HEK293 (cell line): ENCODE data around the gene TMEM176B.

Experiments used
- CTCF ChIA-PET: fragments of 350-600 bp; formaldehyde crosslinking; extraction: SDS; loops from one replicate; lab custom pipeline; 2021; ENCODE audit warnings: antibody characterized with exemption; lab: Yijun Ruan, JAX
- POLR2A ChIA-PET: fragments of 300-600 bp; formaldehyde crosslinking; extraction: SDS; loops from one replicate; lab custom pipeline; 2020; ENCODE audit warnings: antibody characterized with exemption, inconsistent platforms; lab: Yijun Ruan, JAX
- H3K27ac ChIP-seq: fragments of 200-500 bp; sonication (Bioruptor generic); 2 replicates; pipeline ENCODE4 v1.5.1; 2014; ENCODE audit warnings: low read depth, low read length, control low read depth, inconsistent platforms; ENCODE audit errors: extremely low read depth
- H3K36me3 ChIP-seq, 2 experiments: fragments of 200-500 bp in 1 of 2; sonication (Bioruptor generic) in 1 of 2; 1 replicate in 1 of 2; 2 replicates in 1 of 2; pipeline ENCODE4 v1.5.1; 2014 to 2017; ENCODE audit warnings: inconsistent platforms in 2 of 2, low read length in 2 of 2; ENCODE audit not compliant: control insufficient read depth in 2 of 2, insufficient read depth in 1 of 2
- H3K4me1 ChIP-seq: fragments of 200-500 bp; sonication (Bioruptor generic); 2 replicates; pipeline ENCODE4 v1.5.1; 2014; ENCODE audit warnings: mild to moderate bottlenecking, low read length, inconsistent platforms; ENCODE audit not compliant: control insufficient read depth, insufficient read depth
- H3K4me3 ChIP-seq: 2 replicates; pipeline ENCODE4 v1.5.1; 2011; ENCODE audit warnings: low read depth, mild to moderate bottlenecking, control low read depth, low read length, moderate library complexity
- H3K9me3 ChIP-seq: fragments of 200-500 bp; sonication (Bioruptor generic); 2 replicates; pipeline ENCODE4 v1.5.1; 2014; ENCODE audit warnings: low read depth, low read length, inconsistent platforms; ENCODE audit not compliant: control insufficient read depth, insufficient read depth
- GLI2 ChIP-seq: fragments of 450-650 bp; formaldehyde crosslinking; IDR thresholded peaks from 2 replicates; pipeline ENCODE4; 2017; ENCODE audit warnings: missing biosample characterization, missing genetic modification characterization, low read depth, borderline replicate concordance
- HOXD13 ChIP-seq: sonication (generic); formaldehyde crosslinking; IDR thresholded peaks from 2 replicates; pipeline ENCODE4 v1.8.0; 2022; ENCODE audit warnings: missing genetic modification reagents, borderline replicate concordance
- PRDM6 ChIP-seq: fragments of 450-650 bp; formaldehyde crosslinking; IDR thresholded peaks from 2 replicates; pipeline ENCODE4 v1.5.1; 2017; ENCODE audit warnings: missing biosample characterization, missing genetic modification characterization
- REST ChIP-seq: fragments of 450-650 bp; formaldehyde crosslinking; IDR thresholded peaks from 2 replicates; pipeline ENCODE4 v1.5.1; 2016; ENCODE audit warnings: missing biosample characterization, missing genetic modification characterization
- ZNF202 ChIP-seq: fragments of 450-650 bp; formaldehyde crosslinking; IDR thresholded peaks from 2 replicates; pipeline ENCODE4 v1.5.1; 2016; ENCODE audit warnings: missing biosample characterization, missing genetic modification characterization, borderline replicate concordance
- ZNF404 ChIP-seq: fragments of 450-650 bp; formaldehyde crosslinking; IDR thresholded peaks from 2 replicates; pipeline ENCODE4 v1.5.1; 2017; ENCODE audit warnings: missing biosample characterization, missing genetic modification characterization
- ZNF433 ChIP-seq: fragments of 450-650 bp; formaldehyde crosslinking; IDR thresholded peaks from 2 replicates; pipeline ENCODE4 v1.5.1; 2016; ENCODE audit warnings: missing biosample characterization, missing genetic modification characterization, low read depth
- ZNF518A ChIP-seq: fragments of 450-650 bp; formaldehyde crosslinking; conservative IDR thresholded peaks from 2 replicates; pipeline ENCODE4 v1.5.1; 2016; ENCODE audit warnings: low read depth, missing biosample characterization, missing genetic modification characterization
- ZNF560 ChIP-seq: fragments of 450-650 bp; formaldehyde crosslinking; IDR thresholded peaks from 2 replicates; pipeline ENCODE4 v1.5.1; 2017; ENCODE audit warnings: missing biosample characterization, missing genetic modification characterization, borderline replicate concordance
- ZNF624 ChIP-seq: fragments of 450-650 bp; formaldehyde crosslinking; IDR thresholded peaks from 2 replicates; pipeline ENCODE4 v1.5.1; 2017; ENCODE audit warnings: missing biosample characterization, missing genetic modification characterization
- ZNF747 ChIP-seq: fragments of 450-650 bp; formaldehyde crosslinking; IDR thresholded peaks from 2 replicates; pipeline ENCODE4 v1.5.1; 2016; ENCODE audit warnings: missing biosample characterization, missing genetic modification characterization
- ZNF777 ChIP-seq: fragments of 450-650 bp; formaldehyde crosslinking; IDR thresholded peaks from 2 replicates; pipeline ENCODE4 v1.5.1; 2017; ENCODE audit warnings: missing biosample characterization, missing genetic modification characterization, borderline replicate concordance
- ZNF785 ChIP-seq: fragments of 450-650 bp; formaldehyde crosslinking; IDR thresholded peaks from 2 replicates; pipeline ENCODE4 v1.5.1; 2016; ENCODE audit warnings: missing biosample characterization, missing genetic modification characterization
- ZNF843 ChIP-seq: fragments of 450-650 bp; formaldehyde crosslinking; IDR thresholded peaks from 2 replicates; pipeline ENCODE4 v1.5.1; 2016; ENCODE audit warnings: missing biosample characterization, missing genetic modification characterization
- ZSCAN23 ChIP-seq: fragments of 450-650 bp; formaldehyde crosslinking; IDR thresholded peaks from 2 replicates; pipeline ENCODE4 v1.5.1; 2016; ENCODE audit warnings: missing biosample characterization, missing genetic modification characterization

TMEM176B gene

DNA sequence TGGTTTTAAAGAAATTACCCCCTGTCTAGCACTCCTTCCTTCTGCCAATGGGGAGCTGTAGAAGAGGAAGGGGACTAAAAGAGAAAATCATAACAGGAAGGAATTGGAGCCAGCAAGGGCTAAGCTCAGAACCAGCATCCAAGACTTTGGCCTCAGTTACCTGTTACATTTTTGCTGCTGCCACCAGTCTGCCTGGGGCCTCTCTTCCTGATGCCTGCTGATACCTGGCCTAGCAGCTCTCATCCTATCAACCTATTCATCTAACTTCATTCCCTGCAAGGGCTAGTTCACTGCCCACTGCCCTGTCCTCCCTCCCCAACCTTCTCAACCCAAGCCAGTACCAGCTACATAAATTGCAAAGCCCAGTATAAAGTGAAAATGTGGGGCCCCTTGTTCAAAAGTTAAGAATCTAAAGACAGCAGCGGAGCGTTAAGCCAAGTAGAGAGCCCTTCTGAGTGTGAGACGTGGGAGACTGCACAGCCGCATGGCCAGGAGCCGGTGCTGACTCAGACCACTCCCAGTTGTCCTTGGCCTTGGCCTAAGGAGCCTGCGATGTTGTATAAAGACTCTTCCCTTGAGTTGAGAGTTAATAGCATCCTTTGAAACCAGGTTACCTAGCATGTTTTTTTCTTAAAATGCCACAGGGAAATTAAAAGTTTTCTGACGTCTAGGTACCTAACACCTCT, 38.9 kb upstream of the TMEM176B start:
- TF ChIP-seq GLI2, result no peak
- POLR2A ChIA-PET, result no interaction called here
- Histone ChIP-seq H3K27ac (no peak overlapping the region), H3K4me3 (no peak overlapping the region), H3K4me1 (no peaks in the 10 kb centered on the region), H3K9me3 (no peaks in the 10 kb centered on the region), H3K36me3 (no peaks in the 10 kb centered on the region)
- CTCF ChIA-PET, result no interaction called here

GRCh38 chr7:150835702-150836280, 35.6 kb upstream of the TMEM176B start:
- H3K36me3 ChIP-seq, result no peaks in the 10 kb centered on the region
- no peak for TF ChIP-seq ZNF404
- no peak for TF ChIP-seq ZSCAN23 (tag by site-specific recombination)
- no peak for TF ChIP-seq ZNF777 (tag by site-specific recombination)
- no peak for TF ChIP-seq ZNF202 (tag by site-specific recombination)
- no peak for TF ChIP-seq REST (tag by site-specific recombination)
- TF ChIP-seq ZNF560 (tag by site-specific recombination), result no peak
- no peak for TF ChIP-seq ZNF433
- no peak for TF ChIP-seq ZNF624 (tag by site-specific recombination)
- no peak for TF ChIP-seq ZNF518A
- no peak for TF ChIP-seq ZNF843 (tag by site-specific recombination)
- TF ChIP-seq PRDM6 (tag by site-specific recombination), result no peak
- TF ChIP-seq ZNF747 (tag by site-specific recombination), result no peak
- no peak for TF ChIP-seq HOXD13
- no peak for TF ChIP-seq ZNF785 (tag by site-specific recombination)
- no peaks in the 10 kb centered on the region for H3K9me3 ChIP-seq
- no peak overlapping the region for H3K4me3 ChIP-seq
- H3K4me1 ChIP-seq, result no peaks in the 10 kb centered on the region
- CTCF ChIA-PET, result no interaction called here
- H3K27ac ChIP-seq, result no peak overlapping the region
- POLR2A ChIA-PET, result no interaction called here
